ENCODE measurements around the gene ENPP1.

DNA sequence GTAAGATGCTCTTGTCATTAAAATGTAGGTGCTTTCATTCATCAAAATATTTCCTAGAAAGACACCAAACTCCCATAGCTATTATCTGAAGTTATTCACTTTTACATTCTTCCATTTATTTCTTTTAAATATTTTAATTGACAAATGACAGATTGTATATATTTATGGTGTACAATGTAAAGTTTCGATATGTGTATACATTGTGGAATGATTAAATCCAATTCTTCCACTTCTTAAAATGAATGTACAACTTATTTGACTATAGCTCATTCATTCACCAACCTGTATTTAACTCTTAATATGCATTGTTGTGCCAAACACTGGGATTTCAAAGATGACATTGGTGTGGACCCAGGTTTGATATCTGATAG lies 102.4 kb downstream of the ENPP1 start:
- TF ChIP-seq, protein P1, sequence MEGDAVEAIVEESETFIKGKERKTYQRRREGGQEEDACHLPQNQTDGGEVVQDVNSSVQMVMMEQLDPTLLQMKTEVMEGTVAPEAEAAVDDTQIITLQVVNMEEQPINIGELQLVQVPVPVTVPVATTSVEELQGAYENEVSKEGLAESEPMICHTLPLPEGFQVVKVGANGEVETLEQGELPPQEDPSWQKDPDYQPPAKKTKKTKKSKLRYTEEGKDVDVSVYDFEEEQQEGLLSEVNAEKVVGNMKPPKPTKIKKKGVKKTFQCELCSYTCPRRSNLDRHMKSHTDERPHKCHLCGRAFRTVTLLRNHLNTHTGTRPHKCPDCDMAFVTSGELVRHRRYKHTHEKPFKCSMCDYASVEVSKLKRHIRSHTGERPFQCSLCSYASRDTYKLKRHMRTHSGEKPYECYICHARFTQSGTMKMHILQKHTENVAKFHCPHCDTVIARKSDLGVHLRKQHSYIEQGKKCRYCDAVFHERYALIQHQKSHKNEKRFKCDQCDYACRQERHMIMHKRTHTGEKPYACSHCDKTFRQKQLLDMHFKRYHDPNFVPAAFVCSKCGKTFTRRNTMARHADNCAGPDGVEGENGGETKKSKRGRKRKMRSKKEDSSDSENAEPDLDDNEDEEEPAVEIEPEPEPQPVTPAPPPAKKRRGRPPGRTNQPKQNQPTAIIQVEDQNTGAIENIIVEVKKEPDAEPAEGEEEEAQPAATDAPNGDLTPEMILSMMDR (IDR thresholded peaks at IDR 0.05): no peak
- no peak for TF ChIP-seq POLR2A (IDR thresholded peaks at IDR 0.05)
- no peak for TF ChIP-seq EP300 (IDR thresholded peaks at IDR 0.05)

Measured in ovary (tissue), 3 donors.